SKM-1 (cell line): ENCODE measurements around the gene C3orf80.
A peak's percentile ranks its signal among the peaks of the same experiment; 100 is the strongest.
"Not testable (repeated sequence)": the region's sequence is repeated elsewhere in the genome, so short reads cannot be mapped to it uniquely, and the experiment has no call there.

Experiments used
- DNase-seq: peaks from one replicate; lab custom pipeline; 2025; ENCODE audit not compliant: unreplicated experiment; lab: John Stamatoyannopoulos, UW

Gene C3orf80

DNA sequence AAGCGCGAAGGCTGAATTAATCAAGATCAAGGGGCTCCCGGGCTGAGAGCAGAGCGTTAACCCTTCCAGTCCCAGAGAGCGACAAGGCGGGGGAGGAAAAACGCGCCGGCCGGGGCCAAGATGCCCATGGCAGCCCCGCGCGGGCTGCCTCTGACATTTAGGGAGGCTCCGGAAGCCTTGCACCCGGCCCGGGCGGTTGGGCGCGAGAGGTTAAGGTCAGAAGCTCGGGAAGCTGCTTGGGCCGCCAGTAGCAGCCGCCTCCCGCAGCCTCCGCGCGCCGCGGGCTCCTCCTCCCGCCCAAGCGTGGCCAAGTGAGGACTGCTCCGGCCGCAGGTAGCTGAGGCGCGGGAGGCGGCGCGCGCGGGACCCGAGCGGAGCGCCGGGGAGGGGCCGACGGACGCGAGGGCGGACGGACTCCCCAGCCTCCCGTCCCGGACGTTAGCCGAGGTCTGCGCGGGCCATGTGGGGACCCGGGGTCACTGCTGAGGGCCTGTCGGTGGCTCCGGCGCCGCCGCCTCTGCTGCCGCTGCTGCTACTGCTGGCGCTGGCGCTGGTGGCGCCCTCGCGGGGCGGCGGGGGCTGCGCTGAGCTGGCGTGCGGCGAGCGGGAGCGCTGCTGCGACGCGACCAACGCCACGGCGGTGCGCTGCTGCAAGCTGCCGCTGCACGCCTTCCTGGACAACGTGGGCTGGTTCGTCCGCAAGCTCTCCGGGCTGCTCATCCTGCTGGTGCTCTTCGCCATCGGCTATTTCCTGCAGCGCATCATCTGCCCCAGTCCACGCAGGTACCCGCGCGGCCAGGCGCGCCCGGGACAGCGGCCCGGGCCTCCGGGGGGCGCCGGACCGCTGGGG, at the start of gene C3orf80:
Gene C3orf80, plus strand, starts transcription at position 247 of the 850 bp plus-strand sequence. Its CDS starts 214 bp downstream, at position 461.
- DNase-seq: peak; percentile 62

DNA sequence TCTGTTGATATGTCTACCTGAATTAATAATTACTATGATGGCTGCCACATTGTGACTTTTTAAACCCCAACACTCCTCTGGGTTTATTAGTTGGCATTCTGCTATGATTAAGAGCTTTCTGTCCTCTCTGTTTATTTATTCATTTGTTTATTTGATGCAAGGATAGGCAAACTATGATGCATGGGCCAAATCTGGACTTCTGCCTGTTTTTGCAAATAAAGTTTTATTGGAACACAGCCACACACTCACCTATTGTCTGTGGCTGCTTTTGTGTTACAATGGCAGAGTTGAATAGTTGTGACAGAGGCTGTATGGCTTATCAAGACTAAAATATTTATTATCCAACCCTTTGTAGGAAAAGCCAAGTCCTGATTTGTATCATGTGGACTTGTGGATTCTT, 48.3 kb upstream of the C3orf80 start:
- no peak for DNase-seq

DNA sequence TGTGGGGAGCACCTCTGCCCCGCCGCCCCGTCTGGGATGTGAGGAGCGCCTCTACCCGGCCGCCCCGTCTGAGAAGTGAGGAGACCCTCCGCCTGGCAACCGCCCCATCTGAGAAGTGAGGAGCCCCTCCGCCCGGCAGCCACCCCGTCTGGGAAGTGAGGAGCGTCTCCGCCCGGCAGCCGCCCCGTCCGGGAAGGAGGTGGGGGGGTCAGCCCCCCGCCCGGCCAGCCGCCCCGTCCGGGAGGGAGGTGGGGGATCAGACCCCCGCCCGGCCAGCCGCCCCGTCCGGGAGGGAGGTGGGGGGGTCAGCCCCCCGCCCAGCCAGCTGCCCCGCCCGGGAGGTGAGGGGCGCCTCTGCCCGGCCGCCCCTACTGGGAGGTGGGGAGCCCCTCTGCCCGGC, 46.6 kb upstream of the C3orf80 start:
- DNase-seq: not testable (repeated sequence)

DNA sequence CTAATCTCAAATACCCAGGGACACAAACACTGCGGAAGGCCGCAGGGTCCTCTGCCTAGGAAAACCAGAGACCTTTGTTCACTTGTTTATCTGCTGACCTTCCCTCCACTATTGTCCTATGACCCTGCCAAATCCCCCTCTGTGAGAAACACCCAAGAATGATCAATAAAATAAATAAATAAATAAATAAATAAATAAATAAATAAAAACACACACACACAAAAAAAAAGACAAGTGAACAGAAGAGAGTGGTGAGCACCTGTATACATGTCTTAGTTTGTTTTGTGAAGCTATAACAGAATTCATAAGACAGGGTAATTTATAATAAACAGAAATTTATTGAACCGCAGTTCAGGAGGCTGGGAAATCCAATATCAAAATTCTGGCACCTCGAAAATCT, 45.8 kb upstream of the C3orf80 start:
- not testable (repeated sequence) for DNase-seq

DNA sequence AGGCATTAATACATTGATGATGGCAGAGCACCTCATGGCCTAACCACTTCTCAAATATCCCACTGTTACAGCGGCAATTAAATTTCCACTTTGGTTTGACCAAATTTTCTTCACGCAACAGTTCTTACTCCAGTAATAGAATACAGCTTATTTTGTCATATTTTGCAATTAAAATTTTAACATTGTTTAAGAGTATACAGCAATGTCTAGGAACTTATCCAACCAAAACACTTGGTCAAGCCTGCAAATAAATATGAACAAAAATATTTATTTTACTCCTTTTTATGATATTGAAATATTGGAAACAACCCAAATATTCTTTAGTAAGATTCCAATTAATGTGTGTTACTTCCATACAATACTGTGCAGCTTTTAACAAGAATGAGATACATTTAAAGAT, 45.3 kb upstream of the C3orf80 start:
- no peak for DNase-seq

DNA sequence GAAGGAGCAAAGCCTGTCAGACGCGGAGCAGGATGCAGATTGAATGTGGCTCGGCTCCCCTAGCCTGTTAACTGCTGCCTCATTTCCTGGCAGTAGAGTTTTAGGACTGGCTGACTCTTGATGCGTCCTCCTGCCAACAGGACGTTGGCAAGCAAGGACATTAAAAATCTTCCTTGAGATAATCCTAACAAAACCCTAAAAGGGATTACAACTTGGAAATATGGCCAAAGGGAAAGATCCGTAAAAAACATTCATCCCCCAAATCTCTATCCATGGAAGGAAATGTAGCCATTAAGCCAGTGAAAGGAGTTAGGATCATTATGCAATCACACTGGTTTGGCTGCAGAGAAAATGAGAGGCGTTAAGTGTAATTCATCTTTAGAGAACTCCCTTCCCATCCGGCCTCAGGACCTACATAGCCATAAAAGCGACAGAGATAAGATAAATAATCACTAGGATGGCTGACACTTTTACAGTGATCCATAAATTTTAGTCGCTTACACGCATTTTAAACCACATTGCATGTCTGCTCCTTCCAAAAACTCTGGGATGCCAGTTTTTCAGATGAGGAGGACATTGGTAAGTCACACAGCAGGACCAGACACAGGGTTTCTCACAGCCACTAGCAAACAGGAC, 44.5 kb upstream of the C3orf80 start:
- DNase-seq: no peak

DNA sequence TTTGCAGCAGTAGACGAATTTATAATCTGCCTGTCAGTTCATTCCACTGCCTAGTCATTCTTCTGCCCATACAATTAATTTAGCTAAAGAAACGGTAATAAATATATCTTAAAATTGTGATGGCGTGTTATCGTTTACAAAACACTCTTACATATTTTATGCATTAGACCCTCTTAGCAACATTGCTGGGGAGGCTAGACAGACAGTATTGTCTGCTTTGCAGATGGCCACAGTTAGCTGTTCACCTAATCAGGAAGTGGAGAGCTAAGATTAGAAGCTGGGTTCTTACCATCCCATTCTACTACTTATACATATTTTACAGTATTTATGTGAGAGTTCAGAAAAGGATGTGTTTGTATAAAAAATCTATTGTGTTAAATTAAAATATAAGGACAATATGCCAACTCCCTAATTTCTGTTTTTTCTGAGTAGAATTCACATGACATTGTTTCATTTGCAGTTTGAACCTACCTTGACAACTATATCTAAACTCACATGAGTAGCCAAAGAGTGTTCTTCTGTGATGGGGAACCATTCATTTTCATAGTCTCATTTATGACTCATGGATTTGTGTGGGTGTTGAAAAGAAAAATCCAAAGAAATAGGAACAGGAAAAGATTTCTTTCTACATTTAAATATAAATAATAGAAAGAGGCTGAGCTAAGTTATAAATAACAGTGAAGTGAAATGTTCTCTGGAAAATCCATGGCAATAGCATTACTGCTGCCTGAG, 41.7 kb upstream of the C3orf80 start:
- no peak for DNase-seq

DNA sequence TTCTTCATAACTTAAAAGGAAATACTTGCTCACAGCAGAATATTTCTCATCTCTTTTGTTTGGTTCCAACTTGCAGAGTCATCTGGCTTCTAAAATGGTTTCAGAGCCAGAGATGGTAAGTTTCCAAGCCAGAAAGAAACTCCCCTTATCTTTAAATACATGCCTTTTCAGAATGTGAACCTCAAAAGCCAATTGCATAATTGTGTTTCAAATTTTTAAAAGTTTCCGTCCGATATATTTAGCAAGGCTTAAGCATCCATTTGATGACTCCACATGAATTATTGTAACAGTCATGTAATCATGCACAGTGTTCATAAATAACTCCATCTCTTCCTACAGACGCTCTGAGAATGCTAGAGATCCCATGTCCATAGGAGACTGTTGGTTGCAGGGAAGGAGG, 40.6 kb upstream of the C3orf80 start:
- no peak for DNase-seq

DNA sequence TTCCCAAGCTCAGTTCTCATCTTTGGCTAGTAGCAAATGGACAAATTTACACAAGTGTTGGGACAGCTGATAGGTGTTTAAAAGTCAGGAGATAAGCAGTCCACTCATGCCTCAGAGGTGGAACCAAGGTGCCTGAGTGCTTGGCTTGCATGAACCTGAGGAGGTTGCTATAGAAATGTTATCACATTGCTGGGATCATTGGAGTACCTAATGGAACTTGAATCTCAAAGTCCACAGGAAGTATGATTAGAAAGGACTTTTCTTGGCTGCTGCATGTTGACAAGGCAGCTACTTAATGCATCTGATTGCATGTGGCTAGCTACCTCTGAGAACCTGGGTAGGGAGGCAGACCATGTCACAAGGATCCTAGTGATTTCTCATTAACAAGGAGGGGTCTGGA, 39.5 kb upstream of the C3orf80 start:
- no peak for DNase-seq

DNA sequence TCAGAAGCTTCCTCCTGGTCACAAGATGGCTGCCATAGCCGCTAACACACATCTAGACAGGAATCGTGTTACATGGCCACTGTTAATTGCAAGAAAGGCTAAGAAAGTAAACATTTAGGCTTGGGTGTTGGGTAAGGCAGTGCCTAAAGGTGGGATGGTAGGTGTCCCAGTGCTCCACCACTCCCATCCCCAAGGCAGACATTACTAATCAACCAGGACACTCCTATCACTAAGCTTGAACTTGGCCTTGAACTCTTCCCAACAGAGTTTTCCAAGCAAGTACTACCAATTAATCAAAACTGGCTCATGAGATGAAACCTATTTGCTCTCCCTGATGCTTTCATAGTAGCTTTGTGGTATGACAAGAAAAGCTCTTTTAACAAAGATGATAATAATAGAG, 37.9 kb upstream of the C3orf80 start:
- no peak for DNase-seq

DNA sequence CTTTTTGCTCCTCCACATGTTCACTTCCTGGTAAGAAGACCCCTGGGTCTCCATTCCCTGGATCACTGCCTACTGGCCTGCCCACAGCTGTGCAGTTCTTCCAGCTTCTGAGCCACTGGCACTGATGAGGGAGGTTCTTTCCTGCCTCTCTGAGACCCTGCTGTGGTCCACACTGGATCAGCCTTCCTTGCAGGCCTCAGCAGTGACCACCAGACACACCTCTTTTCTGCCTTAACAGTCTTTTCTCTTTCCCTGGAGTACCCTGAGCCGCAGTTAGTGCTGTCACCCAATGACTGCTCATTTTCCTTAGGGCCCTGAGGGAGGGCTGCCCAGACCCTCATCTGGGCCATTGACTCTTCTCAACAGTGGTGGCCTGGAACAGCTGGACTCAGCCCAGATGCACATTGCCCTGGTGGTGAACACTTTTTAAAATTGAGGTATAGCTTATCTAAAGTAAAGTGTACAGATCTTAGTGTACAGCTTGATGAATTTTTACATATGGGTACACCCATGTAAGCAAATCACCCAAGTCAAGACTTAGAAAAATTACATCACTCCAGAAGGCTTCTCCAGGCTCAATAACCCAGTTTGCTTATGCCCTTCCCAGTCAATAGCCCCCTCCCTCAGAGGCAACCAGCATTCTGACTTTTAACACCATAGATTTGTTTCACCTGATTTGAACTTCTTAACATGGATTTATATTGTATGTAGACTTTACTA, 32.8 kb upstream of the C3orf80 start:
- no peak for DNase-seq

DNA sequence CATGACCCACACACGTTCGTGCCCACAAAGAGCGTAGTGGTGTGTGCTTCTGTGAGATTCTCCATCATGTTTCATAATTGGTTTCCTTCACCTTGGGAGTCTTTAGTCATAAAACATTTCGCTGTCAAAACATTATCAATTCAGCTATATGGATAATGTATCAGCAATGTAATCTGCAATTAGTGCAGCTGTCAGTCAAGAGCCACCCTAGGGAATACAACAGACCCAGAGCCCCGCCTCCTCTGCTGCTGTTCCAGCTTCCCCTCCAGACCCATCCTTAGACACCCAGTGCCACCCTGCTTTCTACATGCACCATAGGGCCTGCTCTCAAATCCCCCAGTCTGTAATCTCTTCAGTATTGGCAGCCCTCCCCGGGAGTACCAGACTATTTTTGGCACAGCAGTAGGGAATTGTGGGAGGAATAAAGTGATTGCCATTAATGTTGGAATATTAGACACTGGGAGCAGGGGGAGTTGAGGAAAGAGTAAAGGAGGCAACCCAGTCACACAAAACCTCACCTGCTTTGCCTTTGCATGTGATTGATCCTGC, 31.5 kb upstream of the C3orf80 start:
- no peak for DNase-seq

DNA sequence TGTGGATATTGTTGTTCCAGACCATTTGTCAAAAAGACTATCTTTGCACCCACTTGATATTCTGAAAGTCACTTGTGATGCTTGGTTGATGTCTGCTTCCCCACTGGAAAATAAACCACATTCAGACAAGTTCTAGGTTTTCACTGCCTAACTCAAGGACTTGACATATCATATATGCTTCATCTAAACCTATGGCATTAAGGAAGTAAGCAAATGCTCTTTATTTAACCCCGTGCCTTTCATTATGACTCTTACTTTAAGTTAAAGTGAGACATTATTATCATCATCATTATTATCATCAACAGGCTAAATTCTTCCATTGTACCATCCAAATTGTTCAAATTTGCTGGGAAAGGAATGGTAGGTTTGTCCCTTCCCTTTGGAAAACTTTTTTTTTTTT, 30.8 kb upstream of the C3orf80 start:
- DNase-seq: no peak

DNA sequence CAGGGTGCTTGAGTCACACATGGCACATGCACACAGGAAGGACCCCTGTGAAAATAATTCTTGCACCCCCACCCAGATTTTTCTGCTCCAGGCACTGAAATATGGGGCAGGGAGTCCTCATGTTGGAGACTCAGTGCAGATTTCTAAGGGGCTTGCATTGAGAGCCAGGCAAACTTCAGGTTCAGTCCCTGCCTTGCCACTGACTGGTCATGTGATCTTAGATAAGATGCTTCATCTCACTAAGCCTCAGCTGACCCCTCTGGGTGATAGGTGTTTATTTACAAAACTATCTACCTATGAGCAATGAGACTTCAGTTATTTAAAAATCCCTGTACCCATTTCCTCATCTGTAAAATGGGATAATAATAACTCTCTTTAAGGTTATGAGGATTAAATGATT, 30.1 kb upstream of the C3orf80 start:
- no peak for DNase-seq

DNA sequence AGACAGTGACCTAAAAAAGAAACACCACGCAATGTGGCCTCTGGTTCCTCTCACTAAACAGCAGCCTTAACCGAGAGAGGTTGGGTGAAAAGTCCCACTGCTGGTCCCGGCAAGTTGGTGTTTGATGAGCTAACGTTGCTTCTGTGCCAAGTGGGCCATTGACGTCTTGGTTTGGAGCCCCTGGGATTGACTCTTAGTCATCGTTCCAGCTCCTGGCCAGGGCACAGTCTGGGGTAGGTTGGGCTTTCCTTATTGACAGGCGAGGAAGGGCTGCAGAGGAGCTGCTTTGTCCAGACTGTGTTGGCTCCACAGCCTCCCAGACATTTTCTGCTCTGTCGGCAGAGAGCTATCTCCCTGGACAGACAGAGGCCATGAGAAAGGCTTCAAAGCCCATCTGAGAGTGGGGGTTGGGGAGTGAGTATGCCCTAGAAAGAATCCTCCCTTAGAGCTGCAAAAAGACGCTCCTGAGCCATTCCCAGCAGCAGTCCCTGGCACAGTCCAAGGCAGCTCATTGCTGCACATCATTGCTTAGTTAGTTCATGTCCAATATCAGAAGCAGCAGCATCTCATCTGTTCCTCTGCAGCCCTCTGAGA, 28.6 kb upstream of the C3orf80 start:
- DNase-seq: no peak

DNA sequence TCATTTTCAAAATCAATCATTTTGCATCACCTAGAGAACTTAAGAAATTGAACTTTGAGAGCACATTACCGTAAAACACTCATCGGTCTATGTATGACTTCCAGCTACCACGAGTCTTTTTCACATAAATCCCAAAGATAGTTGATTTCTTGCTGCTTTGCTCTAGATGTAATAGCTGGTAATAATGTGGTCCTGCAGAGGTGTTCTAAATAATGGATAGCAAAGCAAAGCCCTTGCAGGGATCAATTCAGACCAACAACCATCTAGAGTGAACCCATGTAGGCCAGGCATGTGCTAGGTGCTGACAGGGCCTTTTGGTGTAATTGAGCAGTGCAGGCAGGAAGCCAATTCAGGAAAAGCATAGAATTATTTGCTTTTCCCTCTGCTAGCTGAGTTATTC, 26.1 kb upstream of the C3orf80 start:
- DNase-seq: no peak

DNA sequence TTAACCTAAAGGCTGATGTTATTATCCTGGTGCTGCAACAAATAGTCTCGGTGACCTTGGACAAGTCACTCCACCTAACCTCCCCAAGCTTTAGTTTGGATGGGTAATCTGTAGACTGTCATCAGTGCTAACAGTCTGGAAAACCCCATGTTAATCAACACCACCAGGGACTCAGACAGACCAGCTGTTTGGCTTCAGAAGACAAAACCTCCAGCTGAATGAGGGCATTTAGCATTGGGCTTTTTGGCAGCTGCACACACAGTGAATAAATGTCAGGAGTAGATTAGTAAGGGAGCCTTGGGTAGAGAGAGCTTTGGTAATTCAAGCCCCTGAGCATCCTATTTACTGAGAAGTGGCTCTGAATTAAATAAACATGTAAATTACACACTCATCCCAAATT, 24.9 kb upstream of the C3orf80 start:
- DNase-seq: no peak

DNA sequence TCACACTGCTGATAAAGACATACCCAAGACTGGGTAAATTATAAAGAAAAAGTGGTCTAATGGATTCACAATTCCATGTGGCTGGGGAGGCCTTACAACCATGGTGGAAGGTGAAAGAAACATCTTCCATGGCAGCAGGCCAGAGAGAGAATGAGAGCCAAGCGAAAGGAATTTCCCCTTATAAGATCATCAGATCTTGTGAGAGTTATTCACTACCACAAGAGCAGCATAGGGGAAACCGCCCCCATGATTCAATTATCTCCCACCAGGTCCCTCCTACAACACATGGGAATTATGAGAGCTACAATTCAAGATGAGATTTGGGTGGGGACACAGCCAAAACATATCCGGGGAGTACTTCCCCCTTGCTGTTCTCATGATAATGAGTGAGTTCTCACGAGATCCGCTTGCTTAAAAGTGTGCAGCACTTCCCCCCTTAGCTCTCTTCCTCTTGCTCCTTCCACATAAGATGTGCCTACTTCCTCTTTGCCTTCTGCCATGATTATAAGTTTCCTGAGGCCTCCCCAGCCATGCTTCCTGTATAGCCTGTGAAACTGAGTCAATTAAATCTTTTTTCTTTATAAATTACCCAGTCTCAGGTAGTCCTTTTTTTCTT, 20.7 kb upstream of the C3orf80 start:
- DNase-seq: peak; percentile 23

DNA sequence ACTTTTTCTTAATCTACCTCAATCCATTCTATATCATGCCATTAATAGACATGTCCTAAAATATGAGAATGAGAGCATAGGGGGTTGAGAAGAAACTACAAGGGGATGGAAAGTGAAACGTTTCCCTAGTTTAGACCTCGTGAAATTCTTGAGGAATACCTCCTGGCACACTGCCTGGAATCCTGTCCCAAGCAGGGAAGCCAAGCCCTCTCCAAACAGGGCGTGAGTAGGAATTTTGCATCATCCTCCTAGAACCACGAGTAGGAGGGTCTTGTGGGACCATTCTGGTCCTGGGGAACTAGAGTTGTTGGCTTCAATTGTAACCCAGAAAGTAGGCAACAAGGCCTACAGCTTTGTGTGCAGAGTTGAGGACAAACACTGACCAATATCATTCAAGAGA, 19.6 kb upstream of the C3orf80 start:
- no peak for DNase-seq

DNA sequence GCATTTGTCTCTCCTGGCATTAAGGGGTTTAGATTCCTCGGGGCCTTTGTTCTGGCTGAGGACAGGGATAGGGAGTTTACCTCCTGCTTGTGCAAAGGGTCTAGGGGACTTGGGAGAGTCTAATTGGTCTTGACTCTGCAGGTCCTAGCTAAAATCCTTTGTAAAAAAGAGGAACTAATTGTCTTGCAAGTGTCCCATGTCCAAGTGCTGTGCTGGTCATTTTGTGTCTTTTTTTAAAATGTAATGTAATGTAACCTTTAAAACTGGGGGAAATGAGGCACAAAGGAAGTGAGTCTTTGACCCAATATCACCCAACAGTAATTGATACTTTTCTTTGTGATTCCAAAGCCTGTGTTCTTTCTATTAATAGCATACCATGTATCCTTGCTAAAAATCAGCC, 14.9 kb upstream of the C3orf80 start:
- no peak for DNase-seq
